Karpas-422 (cell line): ENCODE measurements around the gene OR56B1. TPM values are rescaled to one million over a fixed set of nuclear protein-coding genes. Genes with fewer than 3 reads are reported as not detected.
A peak's percentile ranks its signal among the peaks of the same experiment; 100 is the strongest.
"Not testable (repeated sequence)": the region's sequence is repeated elsewhere in the genome, so short reads cannot be mapped to it uniquely, and the experiment has no call there.

Experiments used
- DNase-seq: peaks from one replicate; pipeline ENCODE4 v3.0.0-alpha.2; 2015
- H2AFZ ChIP-seq: fragments of 200-600 bp; sonication (generic); 2 replicates; pipeline ENCODE4 v1.6.1; 2014; ENCODE audit warnings: antibody characterized with exemption, low read length, mixed read lengths
- H3K27ac ChIP-seq: fragments of 200-600 bp; sonication (generic); 2 replicates; pipeline ENCODE4 v1.5.1; 2014; ENCODE audit warnings: mild to moderate bottlenecking, low read length, moderate library complexity
- H3K27me3 ChIP-seq: fragments of 200-600 bp; sonication (generic); 2 replicates; pipeline ENCODE4 v1.6.1; 2014; ENCODE audit warnings: low read length, mixed read lengths
- H3K36me3 ChIP-seq: fragments of 200-600 bp; sonication (generic); 2 replicates; pipeline ENCODE4 v1.6.1; 2014; ENCODE audit warnings: low read length, mixed read lengths; ENCODE audit not compliant: insufficient read depth
- H3K4me1 ChIP-seq: fragments of 200-600 bp; sonication (generic); 2 replicates; pipeline ENCODE4 v1.6.1; 2014; ENCODE audit warnings: mild to moderate bottlenecking, low read length, mixed read lengths
- H3K4me2 ChIP-seq: fragments of 200-600 bp; sonication (generic); 2 replicates; pipeline ENCODE4 v1.6.1; 2014; ENCODE audit warnings: low read length, low read depth, mild to moderate bottlenecking; ENCODE audit not compliant: poor library complexity, severe bottlenecking
- H3K4me3 ChIP-seq: fragments of 200-600 bp; sonication (generic); 2 replicates; pipeline ENCODE4 v1.5.1; 2014; ENCODE audit warnings: mild to moderate bottlenecking, antibody characterized with exemption, low read length, mixed read lengths
- H3K79me2 ChIP-seq: fragments of 200-600 bp; sonication (generic); 2 replicates; pipeline ENCODE4 v1.6.1; 2014; ENCODE audit warnings: mild to moderate bottlenecking, low read length, mixed read lengths
- H3K9ac ChIP-seq: fragments of 200-600 bp; sonication (generic); 2 replicates; pipeline ENCODE4 v1.6.0; 2014; ENCODE audit warnings: low read length
- H3K9me2 ChIP-seq: fragments of 200-600 bp; sonication (generic), shearing (Covaris generic); replicated peaks from 2 replicates; pipeline ENCODE4 v1.6.0; 2014; ENCODE audit warnings: mild to moderate bottlenecking, low read length, moderate library complexity; ENCODE audit not compliant: insufficient read depth
- H3K9me3 ChIP-seq: fragments of 300-700, 200-600 bp; sonication (generic); 2 replicates; pipeline ENCODE4 v1.6.1; 2014; ENCODE audit warnings: low read length, mixed read lengths
- H4K20me1 ChIP-seq: fragments of 200-600 bp; sonication (generic); 2 replicates; pipeline ENCODE4 v1.6.1; 2014; ENCODE audit warnings: mild to moderate bottlenecking, antibody characterized with exemption, low read length, low read depth; ENCODE audit not compliant: insufficient read depth
- total RNA-seq: library from RNA; depleted of rRNA; stranded (reverse); fragments of >200 nt; shearing (Covaris generic); gene quantifications from 2 replicates; pipeline ENCODE4 v1.2.3, GENCODE V29; 2014; ENCODE audit warnings: low replicate concordance; rRNA removed

Gene OR56B1
- total RNA-seq, result not detected in 2 replicates

- Histone ChIP-seq H3K4me1 (no peaks in the 10 kb centered on the region), H3K9ac (no peak within 1 kb of the TSS), H2AFZ (no peak within 1 kb of the TSS), H3K9me2 (no peaks in the 10 kb centered on the region), H3K36me3 (no peaks in the 10 kb centered on the region), H3K27ac (no peak within 1 kb of the TSS), H3K79me2 (no peaks in the 10 kb centered on the region), H3K27me3 (no peaks in the 10 kb centered on the region), H3K4me3 (no peak within 1 kb of the TSS), H4K20me1 (no peaks in the 10 kb centered on the region), H3K4me2 (no peak within 1 kb of the TSS), H3K9me3 (0 out of 2 replicates have a peak, but pooled peaks cover 2% of the 10 kb centered on the region)
- no peak for DNase-seq
Measured at GRCh38 chr11:5736396-5736795, at the start of gene OR56B1. TSS of gene OR56B1 (plus strand) at chr11:5736448. CDS start at chr11:5736517, 69 bp downstream.

GRCh38 chr11:5688482-5688881 lies 47.8 kb upstream of the OR56B1 start:
- Histone ChIP-seq H2AFZ (no peak overlapping the region), H3K27ac (peak overlapping the region; percentile 94), H3K4me2 (no peak overlapping the region), H4K20me1 (no peaks in the 10 kb centered on the region), H3K4me3 (no peak overlapping the region), H3K9me3 (no peaks in the 10 kb centered on the region), H3K79me2 (peaks cover 36% of the 10 kb centered on the region), H3K9me2 (no peaks in the 10 kb centered on the region), H3K36me3 (no peaks in the 10 kb centered on the region), H3K4me1 (peaks cover 35% of the 10 kb centered on the region), H3K9ac (no peak overlapping the region), H3K27me3 (no peaks in the 10 kb centered on the region)
- no peak for DNase-seq

- H4K20me1 ChIP-seq, result no peaks in the 10 kb centered on the region
- H3K27ac ChIP-seq, result peak within 1 kb of the TSS; percentile 94
- peak within 1 kb of the TSS; percentile 57 for H2AFZ ChIP-seq
- H3K4me2 ChIP-seq, result peak within 1 kb of the TSS; percentile 88
- peaks cover 39% of the 10 kb centered on the region for H3K79me2 ChIP-seq
- H3K9me2 ChIP-seq, result no peaks in the 10 kb centered on the region
- peak; percentile 90 for DNase-seq
- peaks cover 36% of the 10 kb centered on the region for H3K4me1 ChIP-seq
- no peaks in the 10 kb centered on the region for H3K9me3 ChIP-seq
- H3K27me3 ChIP-seq, result no peaks in the 10 kb centered on the region
- H3K4me3 ChIP-seq, result peak within 1 kb of the TSS; percentile 77
- peak within 1 kb of the TSS; percentile 86 for H3K9ac ChIP-seq
- peaks cover 4% of the 10 kb centered on the region; the same call in 1 of the 2 replicates for H3K36me3 ChIP-seq
Measured at GRCh38 chr11:5689551-5689983, 46.7 kb upstream of the OR56B1 start, which contains the start of gene TRIM22. TSS of gene TRIM22 (plus strand) at chr11:5689790. CDS start at chr11:5696233, 6,443 bp downstream.

GRCh38 chr11:5690216-5690615 lies 46.0 kb upstream of the OR56B1 start:
- Histone ChIP-seq H3K36me3 (peaks cover 4% of the 10 kb centered on the region; the same call in 1 of the 2 replicates), H3K4me1 (peaks cover 40% of the 10 kb centered on the region), H3K9me2 (no peaks in the 10 kb centered on the region), H2AFZ (0 out of 2 replicates have a peak overlapping the region, but pooled peaks have one; percentile 57), H3K27ac (peak overlapping the region; percentile 94), H3K9me3 (no peaks in the 10 kb centered on the region), H4K20me1 (no peaks in the 10 kb centered on the region), H3K27me3 (no peaks in the 10 kb centered on the region), H3K79me2 (peaks cover 45% of the 10 kb centered on the region), H3K9ac (peak overlapping the region; percentile 86), H3K4me3 (peak overlapping the region; percentile 77), H3K4me2 (peak overlapping the region; percentile 88)
- peak; percentile 61 for DNase-seq

- no peaks in the 10 kb centered on the region for H3K9me3 ChIP-seq
- no peaks in the 10 kb centered on the region for H4K20me1 ChIP-seq
- DNase-seq, result peak; percentile 69
- H3K4me1 ChIP-seq, result peaks cover 38% of the 10 kb centered on the region
- peak overlapping the region; percentile 57; the same call in 1 of the 2 replicates for H2AFZ ChIP-seq
- peak overlapping the region; percentile 86 for H3K9ac ChIP-seq
- H3K79me2 ChIP-seq, result peaks cover 47% of the 10 kb centered on the region
- peak overlapping the region; percentile 88 for H3K4me2 ChIP-seq
- no peaks in the 10 kb centered on the region for H3K27me3 ChIP-seq
- H3K4me3 ChIP-seq, result peak overlapping the region; percentile 77
- peaks cover 4% of the 10 kb centered on the region; the same call in 1 of the 2 replicates for H3K36me3 ChIP-seq
- H3K27ac ChIP-seq, result peak overlapping the region; percentile 94
- no peaks in the 10 kb centered on the region for H3K9me2 ChIP-seq
Measured at GRCh38 chr11:5690736-5691135, 45.5 kb upstream of the OR56B1 start.

- H3K9me2 ChIP-seq, H3K27me3 ChIP-seq, DNase-seq, H3K9me3 ChIP-seq, H3K36me3 ChIP-seq, H4K20me1 ChIP-seq: not testable (repeated sequence)
- peak overlapping the region; percentile 57; the same call in 1 of the 2 replicates for H2AFZ ChIP-seq
- H3K4me3 ChIP-seq, result peak overlapping the region; percentile 77
- H3K79me2 ChIP-seq, result peaks cover 47% of the 10 kb centered on the region
- H3K27ac ChIP-seq, result peak overlapping the region; percentile 94
- H3K4me2 ChIP-seq, result peak overlapping the region; percentile 88
- H3K4me1 ChIP-seq, result peaks cover 36% of the 10 kb centered on the region
- H3K9ac ChIP-seq, result peak overlapping the region; percentile 86
Measured at GRCh38 chr11:5691238-5691963, 44.8 kb upstream of the OR56B1 start.

- Histone ChIP-seq H3K79me2 (peaks cover 47% of the 10 kb centered on the region), H3K4me3 (peak overlapping the region; percentile 77), H3K9me2 (no peaks in the 10 kb centered on the region), H3K27me3 (no peaks in the 10 kb centered on the region), H2AFZ (0 out of 2 replicates have a peak overlapping the region, but pooled peaks have one; percentile 17), H3K4me1 (peaks cover 36% of the 10 kb centered on the region), H3K27ac (peak overlapping the region; percentile 49), H3K9me3 (no peaks in the 10 kb centered on the region), H3K9ac (peak overlapping the region; percentile 86), H3K4me2 (peak overlapping the region; percentile 88), H4K20me1 (no peaks in the 10 kb centered on the region), H3K36me3 (peaks cover 14% of the 10 kb centered on the region; the same call in 1 of the 2 replicates)
- peak; percentile 54 for DNase-seq
Measured at GRCh38 chr11:5691964-5692361, 44.3 kb upstream of the OR56B1 start.

GRCh38 chr11:5694642-5695041 lies 41.6 kb upstream of the OR56B1 start:
- H3K79me2 ChIP-seq, result peaks cover 46% of the 10 kb centered on the region
- H3K27ac ChIP-seq, result no peak overlapping the region
- no peaks in the 10 kb centered on the region for H3K27me3 ChIP-seq
- no peak overlapping the region for H3K4me3 ChIP-seq
- no peaks in the 10 kb centered on the region for H3K9me2 ChIP-seq
- H3K36me3 ChIP-seq, result peaks cover 27% of the 10 kb centered on the region; the same call in 1 of the 2 replicates
- no peaks in the 10 kb centered on the region for H3K9me3 ChIP-seq
- H4K20me1 ChIP-seq, result no peaks in the 10 kb centered on the region
- DNase-seq, result no peak
- no peak overlapping the region for H3K9ac ChIP-seq
- no peak overlapping the region for H3K4me2 ChIP-seq
- no peak overlapping the region for H2AFZ ChIP-seq
- peaks cover 28% of the 10 kb centered on the region for H3K4me1 ChIP-seq
